HG02884 (cell line): ENCODE results near the gene ADAMTSL3.
"Not testable (repeated sequence)": the region's sequence is repeated elsewhere in the genome, so short reads cannot be mapped to it uniquely, and the experiment has no call there.

Experiments used
- ATAC-seq: cut with Tn5 transposase; IDR thresholded peaks from one replicate; pipeline ENCODE4 v1.9.1; 2021; ENCODE audit warnings: mild to moderate bottlenecking, moderate library complexity; ENCODE audit not compliant: unreplicated experiment

ADAMTSL3 gene

DNA sequence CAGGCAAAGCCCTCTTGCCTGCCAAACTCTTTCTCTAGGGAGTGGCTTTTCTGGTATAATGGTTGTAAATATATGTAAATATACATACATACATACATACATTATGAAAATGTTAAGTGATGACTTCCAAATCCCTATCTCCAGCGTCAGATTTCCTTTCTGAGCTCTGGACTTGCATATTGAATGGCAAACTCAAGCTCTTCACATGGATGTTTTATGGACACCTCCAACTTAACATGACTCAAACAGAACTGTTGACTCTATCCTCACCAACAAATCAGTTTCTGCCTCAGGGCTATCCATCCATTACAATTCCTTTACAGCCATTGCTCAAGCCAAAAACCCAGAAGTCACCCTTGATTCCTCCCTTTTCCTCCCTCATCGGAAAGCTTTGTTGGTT is 45.1 kb downstream of the ADAMTSL3 start:
- no peak for ATAC-seq

GRCh38 chr15:83700082-83700481 is 46.2 kb downstream of the ADAMTSL3 start:
- ATAC-seq: no peak

GRCh38 chr15:83702314-83702713 is 48.4 kb downstream of the ADAMTSL3 start:
- ATAC-seq: not testable (repeated sequence)

DNA sequence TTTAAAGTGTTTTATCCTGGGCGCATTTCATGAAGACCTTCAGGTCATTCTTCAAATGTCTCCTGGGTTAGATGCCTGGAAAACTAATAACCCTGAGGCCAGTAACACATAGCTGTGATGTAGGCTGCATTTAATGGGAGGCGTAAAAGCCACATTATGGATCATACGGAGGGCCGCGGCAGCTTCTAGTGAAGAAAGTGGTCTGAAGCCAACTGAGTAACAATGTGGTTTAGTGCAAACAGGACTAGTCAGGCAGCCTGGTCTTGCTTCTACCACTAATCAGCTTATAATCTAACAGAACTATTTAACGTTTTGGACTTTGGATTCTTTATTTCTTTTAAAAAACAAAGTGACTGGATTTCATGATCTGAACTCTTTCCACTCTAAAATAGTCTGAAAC is 54.4 kb downstream of the ADAMTSL3 start:
- ATAC-seq: no peak

DNA sequence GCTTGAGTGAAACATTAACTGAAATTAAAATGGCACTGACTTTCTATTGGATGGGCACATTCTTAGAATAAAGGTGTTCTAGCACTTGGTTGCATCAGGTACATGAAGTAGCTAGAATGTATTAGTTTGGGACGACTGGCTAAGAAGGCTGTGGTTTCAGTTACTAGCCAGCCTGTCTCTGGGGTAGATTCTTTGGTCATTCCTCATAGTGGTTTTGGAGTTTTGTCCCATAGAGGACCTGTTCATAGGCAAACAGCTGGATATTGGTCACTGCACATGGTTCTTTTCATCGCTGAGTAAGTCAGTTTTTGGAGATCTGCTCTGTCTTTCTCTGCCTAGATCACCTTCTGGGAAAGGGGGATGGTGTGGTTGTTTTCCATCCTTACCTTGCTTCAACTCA is 55.3 kb downstream of the ADAMTSL3 start:
- no peak for ATAC-seq

GRCh38 chr15:83709811-83710210 is 55.9 kb downstream of the ADAMTSL3 start:
- no peak for ATAC-seq

DNA sequence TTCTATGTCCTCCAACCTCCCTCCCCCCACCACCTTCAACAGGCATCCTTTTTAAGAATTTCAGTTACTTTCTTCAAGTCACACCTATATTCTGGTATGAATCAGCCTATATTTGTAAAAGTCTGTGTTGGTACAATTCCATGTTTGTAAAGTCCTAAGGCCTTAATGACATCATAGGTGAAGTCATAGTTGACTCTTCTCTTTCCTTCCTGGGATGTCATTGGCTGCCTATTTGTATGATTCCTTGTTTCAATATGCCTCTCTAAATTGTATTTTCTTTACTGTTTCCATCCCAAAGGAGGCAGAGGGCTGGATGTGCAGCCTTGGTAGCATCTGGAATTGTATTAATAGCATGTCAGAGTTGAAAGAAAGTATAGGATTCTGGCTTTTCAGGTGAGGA is 56.5 kb downstream of the ADAMTSL3 start:
- no peak for ATAC-seq

- no peak for ATAC-seq
These were observed 57.3 kb downstream of the ADAMTSL3 start for GRCh38 chr15:83711236-83711635.

DNA sequence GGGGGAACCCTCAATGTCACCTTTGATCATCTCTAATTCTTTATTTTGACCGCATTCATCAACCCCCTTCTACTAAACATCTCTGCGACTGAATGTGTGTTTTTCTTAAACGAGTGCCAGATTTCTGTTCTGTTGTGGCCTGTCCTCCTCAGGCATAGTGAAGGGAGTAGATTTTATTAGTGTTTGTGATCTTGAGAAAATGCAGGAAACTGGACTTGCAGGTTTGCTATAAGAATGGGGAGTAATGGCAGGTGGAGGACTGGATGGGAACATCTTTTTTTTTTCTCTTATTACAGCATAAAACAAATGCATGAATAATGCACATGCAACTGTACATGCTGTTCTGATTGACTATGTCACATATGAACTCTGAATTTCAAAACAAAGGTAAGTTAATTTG is 59.3 kb downstream of the ADAMTSL3 start:
- no peak for ATAC-seq

GRCh38 chr15:83714939-83715628 is 61.2 kb downstream of the ADAMTSL3 start:
- no peak for ATAC-seq

- no peak for ATAC-seq
These were observed 62.7 kb downstream of the ADAMTSL3 start for GRCh38 chr15:83716605-83717004.

DNA sequence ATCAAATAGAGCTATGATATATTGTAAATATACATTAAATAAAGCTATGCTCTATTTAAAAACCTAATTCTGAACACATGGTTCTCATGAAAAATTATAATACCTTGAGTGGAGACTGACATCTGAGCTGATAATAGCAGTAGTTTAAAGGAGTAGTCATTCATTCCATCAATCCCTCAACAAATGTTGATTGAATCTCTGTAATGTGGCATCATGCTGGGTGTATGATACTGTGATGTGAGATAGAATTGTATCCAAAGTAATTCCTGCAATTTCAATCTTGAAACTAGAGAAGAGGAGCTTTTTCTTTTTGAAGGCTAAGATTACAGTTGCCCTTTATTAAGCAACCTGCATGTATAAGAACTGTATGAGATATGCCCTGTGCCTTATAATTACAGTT is 63.1 kb downstream of the ADAMTSL3 start:
- ATAC-seq: no peak

GRCh38 chr15:83720468-83720867 is 66.5 kb downstream of the ADAMTSL3 start:
- no peak for ATAC-seq

DNA sequence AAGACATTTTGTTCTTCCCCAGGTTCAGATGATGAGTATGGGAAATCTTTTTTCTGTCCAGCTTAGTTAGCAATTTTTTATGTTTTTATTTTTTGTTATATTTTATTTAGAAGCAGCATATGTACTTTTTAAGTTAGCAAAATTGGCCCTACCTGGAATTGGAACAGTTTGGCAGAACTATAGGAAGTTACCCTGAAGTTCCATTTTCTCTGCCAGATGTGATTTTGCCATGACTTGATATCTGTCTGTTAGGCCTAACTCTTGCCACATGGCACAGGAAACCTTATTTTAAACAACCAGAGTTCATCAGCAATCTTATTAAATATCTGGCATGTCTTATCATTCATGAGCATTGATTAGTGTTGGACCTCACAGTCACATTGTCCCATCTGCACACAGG is 67.1 kb downstream of the ADAMTSL3 start:
- ATAC-seq: no peak

- ATAC-seq: no peak
These were observed 68.1 kb downstream of the ADAMTSL3 start for GRCh38 chr15:83721981-83722380.

DNA sequence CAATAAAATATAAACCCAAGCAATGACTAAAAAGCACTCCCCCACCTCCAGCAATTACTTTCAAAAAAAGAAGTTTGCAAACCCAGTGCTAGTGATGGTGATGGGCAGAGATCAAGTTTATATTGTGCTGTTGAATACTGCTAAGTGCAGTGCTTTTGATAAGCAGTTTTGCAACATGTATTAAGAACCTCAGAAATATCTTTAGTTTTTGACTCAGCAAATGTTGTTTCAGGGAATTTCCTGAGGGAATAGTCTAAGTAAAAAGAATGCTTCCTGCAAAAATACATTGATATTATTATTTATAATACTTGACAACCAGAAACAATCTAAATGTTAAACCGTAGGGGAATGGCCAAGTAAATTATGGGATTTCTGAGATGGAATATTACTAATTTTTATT is 69.3 kb downstream of the ADAMTSL3 start:
- ATAC-seq: no peak

DNA sequence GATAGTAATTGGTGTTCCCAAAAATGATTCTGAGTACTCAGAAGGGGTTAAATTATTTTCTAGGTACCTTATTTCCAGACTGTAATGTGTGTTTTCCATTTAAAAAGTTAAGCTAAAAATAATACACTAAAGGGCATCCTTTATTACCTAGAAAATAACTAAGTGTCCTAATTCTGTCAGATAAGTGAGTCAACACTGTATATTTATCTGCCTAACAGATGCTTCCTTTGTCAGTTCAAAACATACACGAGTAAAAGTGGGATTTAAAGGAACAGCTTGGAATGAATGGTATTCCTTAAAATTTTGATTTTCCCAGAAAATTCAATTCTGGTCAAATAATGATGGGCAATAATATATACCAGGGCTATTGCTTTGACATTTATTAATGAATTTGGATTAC is 78.3 kb downstream of the ADAMTSL3 start:
- no peak for ATAC-seq

- no peak for ATAC-seq
These were observed 78.8 kb downstream of the ADAMTSL3 start for GRCh38 chr15:83732770-83733169.

GRCh38 chr15:83733206-83733605 is 79.3 kb downstream of the ADAMTSL3 start:
- no peak for ATAC-seq

- no peak for ATAC-seq
These were observed 79.8 kb downstream of the ADAMTSL3 start for GRCh38 chr15:83733691-83734090.

GRCh38 chr15:83734487-83734886 is 80.6 kb downstream of the ADAMTSL3 start:
- no peak for ATAC-seq

GRCh38 chr15:83739629-83740028 is 85.7 kb downstream of the ADAMTSL3 start:
- no peak for ATAC-seq

GRCh38 chr15:83745771-83746170 is 91.8 kb downstream of the ADAMTSL3 start:
- ATAC-seq: no peak
